Measurements from ENCODE around the gene PLCB3.

The PLCB3 gene

GRCh38 chr11:64249563-64250414 lies 1.5 kb upstream of the PLCB3 start:
- no peak for DNase-seq (ENCODE audit: low read depth, low spot score)

- DNase-seq (ENCODE audit: low read depth, low spot score): no peak
Observed at GRCh38 chr11:64250415-64251015, 815 bp upstream of the PLCB3 start.

GRCh38 chr11:64251753-64252002 lies 348 bp downstream of the PLCB3 start:
- no peak for DNase-seq (ENCODE audit: low read depth, low spot score)

- no peak for DNase-seq (ENCODE audit: low read depth, low spot score)
Observed at GRCh38 chr11:64252003-64252872, 908 bp downstream of the PLCB3 start.

- no peak for DNase-seq (ENCODE audit: low read depth, low spot score)
Observed at GRCh38 chr11:64253043-64253442, 1.7 kb downstream of the PLCB3 start.

GRCh38 chr11:64253481-64253880 lies 2.2 kb downstream of the PLCB3 start:
- DNase-seq (ENCODE audit: low read depth, low spot score): no peak

GRCh38 chr11:64254326-64254725 lies 3.0 kb downstream of the PLCB3 start:
- DNase-seq (ENCODE audit: low read depth, low spot score): no peak

- no peak for DNase-seq (ENCODE audit: low read depth, low spot score)
Observed at GRCh38 chr11:64255135-64256128, 4.1 kb downstream of the PLCB3 start.

DNA sequence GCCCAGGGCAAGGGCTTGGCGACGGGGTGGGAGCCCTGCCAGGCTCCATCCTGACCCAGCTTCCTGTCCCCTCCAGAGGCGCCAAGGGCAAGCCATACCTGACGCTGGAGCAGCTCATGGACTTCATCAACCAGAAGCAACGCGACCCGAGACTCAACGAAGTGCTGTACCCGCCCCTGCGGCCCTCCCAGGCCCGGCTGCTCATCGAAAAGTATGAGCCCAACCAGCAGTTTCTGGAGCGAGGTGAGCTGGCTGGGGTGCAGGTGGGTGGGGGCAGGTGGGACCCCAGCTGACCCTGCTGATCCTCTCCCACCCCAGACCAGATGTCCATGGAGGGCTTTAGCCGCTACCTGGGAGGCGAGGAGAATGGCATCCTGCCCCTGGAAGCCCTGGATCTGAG lies 5.0 kb downstream of the PLCB3 start:
- DNase-seq (ENCODE audit: low read depth, low spot score): no peak

- no peak for DNase-seq (ENCODE audit: low read depth, low spot score)
Observed at GRCh38 chr11:64258356-64258755, 7.0 kb downstream of the PLCB3 start.

DNA sequence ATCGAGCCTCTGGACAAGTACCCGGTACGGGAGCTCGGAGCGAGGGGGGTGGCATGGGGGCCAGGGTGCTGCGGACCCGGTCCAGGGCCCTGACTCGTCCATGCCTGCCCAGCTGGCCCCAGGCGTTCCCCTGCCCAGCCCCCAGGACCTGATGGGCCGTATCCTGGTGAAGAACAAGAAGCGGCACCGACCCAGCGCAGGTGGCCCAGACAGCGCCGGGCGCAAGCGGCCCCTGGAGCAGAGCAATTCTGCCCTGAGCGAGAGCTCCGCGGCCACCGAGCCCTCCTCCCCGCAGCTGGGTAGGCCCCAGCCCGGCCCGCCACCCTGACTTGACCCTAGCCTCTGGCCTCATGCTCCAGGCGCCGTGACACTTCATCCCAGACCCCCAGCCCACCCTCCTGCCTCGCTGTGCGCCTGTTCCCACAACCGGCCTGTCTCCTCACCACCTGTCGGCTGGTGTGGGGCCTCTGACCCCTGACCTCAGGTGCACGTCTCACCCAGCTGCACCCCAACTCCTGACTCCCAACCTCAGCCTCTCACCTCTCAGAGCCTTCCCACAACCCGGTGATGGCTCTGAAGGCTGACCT lies 7.7 kb downstream of the PLCB3 start:
- no peak for DNase-seq (ENCODE audit: low read depth, low spot score)

DNA sequence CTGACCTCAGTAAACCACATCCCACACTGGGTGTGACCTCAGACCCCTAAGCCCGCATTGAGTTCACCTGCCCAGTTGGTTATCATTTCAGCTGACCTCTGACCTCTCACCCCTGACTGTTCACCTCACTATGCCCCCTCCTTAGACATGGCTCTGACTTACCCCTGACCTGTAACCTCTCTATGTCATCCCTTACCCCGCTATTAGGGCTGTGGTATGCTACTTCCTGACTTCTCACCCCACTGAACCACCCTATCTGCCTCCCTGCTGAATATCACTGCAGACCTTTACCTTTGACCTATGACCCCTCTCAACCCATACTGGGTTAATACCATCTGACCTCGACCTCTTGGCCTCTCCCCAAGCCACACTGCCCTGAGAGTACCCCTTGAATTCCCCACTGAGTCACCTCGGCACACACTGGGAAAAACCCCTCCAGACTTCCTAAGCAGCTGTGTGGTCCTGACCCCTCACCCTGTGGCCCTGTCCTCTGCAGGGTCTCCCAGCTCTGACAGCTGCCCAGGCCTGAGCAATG lies 8.3 kb downstream of the PLCB3 start:
- no peak for DNase-seq (ENCODE audit: low read depth, low spot score)

GRCh38 chr11:64260147-64260708 lies 8.9 kb downstream of the PLCB3 start:
- no peak for DNase-seq (ENCODE audit: low read depth, low spot score)

DNA sequence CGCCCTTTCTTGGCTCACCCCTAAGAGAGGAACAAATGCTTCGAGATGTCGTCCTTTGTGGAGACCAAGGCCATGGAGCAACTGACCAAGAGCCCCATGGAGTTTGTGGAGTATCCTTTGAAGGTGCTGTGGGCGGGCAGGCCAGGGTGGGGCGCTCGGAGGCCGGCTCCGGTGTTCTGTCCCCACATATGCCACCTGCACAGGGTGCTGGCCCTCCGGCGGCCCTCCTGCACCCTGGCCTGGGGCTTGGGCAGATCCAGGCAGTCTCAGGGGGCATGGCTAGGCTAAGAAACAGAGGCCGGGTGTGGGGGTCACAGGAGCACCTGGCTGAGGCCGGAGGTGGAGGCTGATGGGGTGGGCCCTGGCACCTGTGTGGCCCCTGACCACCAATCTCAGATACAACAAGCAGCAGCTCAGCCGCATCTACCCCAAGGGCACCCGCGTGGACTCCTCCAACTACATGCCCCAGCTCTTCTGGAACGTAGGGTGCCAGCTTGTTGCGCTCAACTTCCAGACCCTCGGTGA lies 10.3 kb downstream of the PLCB3 start:
- no peak for DNase-seq (ENCODE audit: low read depth, low spot score)

DNA sequence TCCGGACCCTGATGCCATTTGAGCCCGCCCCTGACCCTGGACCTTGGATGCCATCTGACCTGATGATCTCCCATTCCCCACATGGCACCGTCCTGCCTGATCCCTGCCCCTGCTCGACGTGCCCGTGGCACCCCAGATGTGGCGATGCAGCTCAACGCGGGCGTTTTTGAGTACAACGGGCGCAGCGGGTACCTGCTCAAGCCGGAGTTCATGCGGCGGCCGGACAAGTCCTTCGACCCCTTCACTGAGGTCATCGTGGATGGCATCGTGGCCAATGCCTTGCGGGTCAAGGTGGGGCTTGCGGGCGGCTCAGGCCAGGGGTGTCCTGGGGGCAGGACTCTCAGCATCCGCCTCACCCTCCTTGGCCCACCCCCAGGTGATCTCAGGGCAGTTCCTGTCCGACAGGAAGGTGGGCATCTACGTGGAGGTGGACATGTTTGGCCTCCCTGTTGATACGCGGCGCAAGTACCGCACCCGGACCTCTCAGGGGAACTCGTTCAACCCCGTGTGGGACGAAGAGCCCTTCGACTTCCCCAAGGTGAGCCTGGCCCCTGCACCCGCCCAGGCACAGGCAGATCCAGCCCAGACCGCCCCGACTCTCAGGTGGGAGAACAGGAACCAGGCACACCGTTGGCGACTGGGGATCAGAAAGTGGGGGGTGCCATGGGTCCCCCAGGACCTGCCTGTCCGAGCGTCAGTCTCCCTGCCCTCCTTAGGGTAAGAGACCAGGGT lies 11.1 kb downstream of the PLCB3 start:
- DNase-seq (ENCODE audit: low read depth, low spot score): no peak

GRCh38 chr11:64263021-64263946 lies 12.0 kb downstream of the PLCB3 start:
- no peak for DNase-seq (ENCODE audit: low read depth, low spot score)

GRCh38 chr11:64263947-64264317 lies 12.6 kb downstream of the PLCB3 start:
- DNase-seq (ENCODE audit: low read depth, low spot score): no peak

DNA sequence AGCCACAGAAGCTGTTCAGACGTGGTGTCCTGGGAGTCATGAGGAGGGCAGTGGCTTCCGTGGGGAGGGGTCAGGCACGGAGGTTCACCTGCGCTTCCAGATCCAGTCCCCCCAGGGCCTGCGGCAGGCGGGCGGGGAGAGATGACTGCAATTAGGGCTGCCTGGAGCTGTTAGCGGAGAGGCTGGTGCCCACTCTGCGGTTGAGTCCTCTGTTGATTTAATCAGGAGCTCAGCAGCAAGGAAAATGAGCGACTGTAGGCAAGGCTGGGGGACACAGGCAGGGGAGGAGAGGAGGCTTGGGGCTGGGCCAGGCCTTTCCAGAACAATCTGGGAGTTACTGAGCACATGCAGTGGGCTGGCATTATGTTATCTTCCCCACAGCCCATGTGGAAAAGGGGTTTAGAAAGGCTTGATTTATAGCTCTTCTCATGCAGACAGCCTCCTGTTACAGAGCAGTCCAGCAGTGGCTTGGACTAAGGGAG lies 13.1 kb downstream of the PLCB3 start:
- no peak for DNase-seq (ENCODE audit: low read depth, low spot score)

Data from iPS DF 19.7 (cell line).